Skeletal muscle satellite cell (primary cell): ENCODE data around the gene GRIK1.

ENCODE experiments used
- H3K27me3 ChIP-seq: 2 replicates; pipeline ENCODE4 v1.7.0; 2013; ENCODE audit warnings: low read length; ENCODE audit not compliant: control insufficient read depth, insufficient read depth
- H3K36me3 ChIP-seq: 2 replicates; pipeline ENCODE4 v1.7.0; 2013; ENCODE audit warnings: mild to moderate bottlenecking, control low read depth, low read length; ENCODE audit not compliant: insufficient read depth
- H3K4me1 ChIP-seq: 2 replicates; pipeline ENCODE4 v1.7.0; 2013; ENCODE audit warnings: low read length; ENCODE audit not compliant: control insufficient read depth, insufficient read depth
- H3K4me2 ChIP-seq: 2 replicates; pipeline ENCODE4 v1.7.0; 2013; ENCODE audit warnings: mild to moderate bottlenecking, low read length
- H3K4me3 ChIP-seq: 2 replicates; pipeline ENCODE4 v1.7.0; 2013; ENCODE audit warnings: low read length
- H3K9ac ChIP-seq: 2 replicates; pipeline ENCODE4 v1.7.0; 2013; ENCODE audit warnings: mild to moderate bottlenecking, low read depth, low read length, moderate library complexity
- H3K9me3 ChIP-seq: replicated peaks from 2 replicates; pipeline ENCODE4 v1.7.0; 2013; ENCODE audit warnings: mild to moderate bottlenecking, control low read depth, low read length

The GRIK1 gene

DNA sequence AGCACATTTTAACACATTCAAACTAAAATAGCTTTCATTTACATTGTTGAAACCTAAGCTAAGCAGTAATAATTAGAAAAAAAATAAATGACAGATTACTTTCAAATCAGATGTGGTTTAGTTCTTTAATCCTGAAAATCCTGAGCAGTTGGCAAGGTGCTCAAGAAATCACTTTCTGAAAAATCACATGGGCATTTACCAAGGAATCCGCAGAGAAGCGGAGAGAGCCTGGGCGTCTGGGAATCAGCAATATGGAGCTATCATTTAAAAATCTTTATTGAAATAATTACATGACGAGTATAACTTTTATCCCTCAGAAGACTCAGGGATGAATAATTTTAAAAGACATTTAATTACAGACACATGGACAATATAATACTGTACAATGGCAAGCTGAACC, 30.2 kb downstream of the GRIK1 start:
- no peaks in the 10 kb centered on the region for H3K9me3 ChIP-seq
- no peak overlapping the region for H3K4me2 ChIP-seq
- no peak overlapping the region for H3K9ac ChIP-seq
- H3K36me3 ChIP-seq: no peaks in the 10 kb centered on the region
- H3K4me1 ChIP-seq: peaks cover 4% of the 10 kb centered on the region
- H3K27me3 ChIP-seq: peaks cover 6% of the 10 kb centered on the region
- H3K4me3 ChIP-seq: no peak overlapping the region

DNA sequence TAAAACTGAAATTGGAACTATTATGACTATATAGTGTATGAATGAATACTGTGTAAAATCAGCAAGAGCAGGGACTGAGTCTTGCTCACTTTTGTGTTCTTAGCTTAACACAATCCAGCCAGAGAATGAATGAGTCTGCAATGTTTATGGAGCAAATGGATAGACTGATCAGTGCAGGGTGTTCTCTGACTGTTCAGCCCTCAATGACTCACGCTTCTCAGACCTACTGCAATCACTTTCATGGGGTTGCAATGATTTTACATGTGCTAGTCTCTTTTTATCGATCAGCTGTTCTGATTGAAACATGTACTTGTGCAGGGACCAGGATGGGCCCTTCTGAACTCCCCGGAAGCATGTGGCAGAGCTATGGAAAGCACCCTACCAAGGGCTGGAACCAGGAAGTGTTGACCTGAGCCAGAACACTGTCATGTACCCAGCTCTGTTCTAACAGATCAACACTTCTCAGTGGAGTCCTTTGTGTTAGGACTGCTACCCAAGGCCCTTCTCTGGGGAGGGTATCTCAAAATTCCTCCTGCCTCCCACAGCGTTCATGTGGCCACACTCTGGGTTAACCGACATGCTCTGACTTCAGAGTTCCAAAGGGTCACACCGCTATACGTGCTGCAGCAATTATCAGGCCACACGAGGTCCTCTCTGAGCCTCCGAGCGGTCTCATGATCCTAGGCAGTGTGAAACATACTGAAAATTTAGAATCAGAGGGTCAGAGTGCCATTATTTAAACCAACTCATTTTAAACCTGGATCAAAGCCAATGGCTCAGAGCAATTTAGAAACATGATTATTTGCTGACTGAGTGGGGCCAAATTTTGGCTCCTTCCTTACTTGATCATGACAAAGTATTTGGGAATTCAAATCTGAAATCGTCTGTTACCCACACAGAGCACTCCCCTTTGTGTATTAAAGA, 35.2 kb downstream of the GRIK1 start:
- Histone ChIP-seq H3K4me2 (peak overlapping the region; percentile 15), H3K4me3 (no peak overlapping the region), H3K27me3 (no peaks in the 10 kb centered on the region), H3K9me3 (no peaks in the 10 kb centered on the region), H3K4me1 (peaks cover 6% of the 10 kb centered on the region), H3K9ac (peak overlapping the region; percentile 14), H3K36me3 (no peaks in the 10 kb centered on the region)

DNA sequence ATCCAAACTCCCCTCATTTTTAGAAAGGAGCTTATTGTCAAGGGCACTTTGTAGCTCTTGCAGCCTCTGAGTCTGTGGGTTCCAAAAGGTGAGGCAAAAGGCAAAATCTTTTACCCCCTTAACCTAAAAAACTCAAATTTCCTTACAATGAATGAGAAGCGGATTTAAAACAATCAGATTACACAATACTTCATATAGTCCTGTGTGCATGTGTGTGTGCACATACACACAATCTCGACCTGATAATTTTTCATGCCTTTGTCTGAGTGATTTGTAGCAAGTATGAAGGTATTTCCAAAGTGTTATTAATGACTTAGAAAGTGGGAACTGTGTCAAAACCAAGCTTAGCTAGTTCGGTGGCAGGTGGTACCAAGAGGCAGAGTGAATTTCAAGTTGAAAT, 42.9 kb downstream of the GRIK1 start:
- H3K9ac ChIP-seq: no peak overlapping the region
- H3K36me3 ChIP-seq: no peaks in the 10 kb centered on the region
- no peaks in the 10 kb centered on the region for H3K9me3 ChIP-seq
- H3K27me3 ChIP-seq: peaks cover 6% of the 10 kb centered on the region
- no peak overlapping the region for H3K4me2 ChIP-seq
- no peak overlapping the region for H3K4me3 ChIP-seq
- H3K4me1 ChIP-seq: no peaks in the 10 kb centered on the region

DNA sequence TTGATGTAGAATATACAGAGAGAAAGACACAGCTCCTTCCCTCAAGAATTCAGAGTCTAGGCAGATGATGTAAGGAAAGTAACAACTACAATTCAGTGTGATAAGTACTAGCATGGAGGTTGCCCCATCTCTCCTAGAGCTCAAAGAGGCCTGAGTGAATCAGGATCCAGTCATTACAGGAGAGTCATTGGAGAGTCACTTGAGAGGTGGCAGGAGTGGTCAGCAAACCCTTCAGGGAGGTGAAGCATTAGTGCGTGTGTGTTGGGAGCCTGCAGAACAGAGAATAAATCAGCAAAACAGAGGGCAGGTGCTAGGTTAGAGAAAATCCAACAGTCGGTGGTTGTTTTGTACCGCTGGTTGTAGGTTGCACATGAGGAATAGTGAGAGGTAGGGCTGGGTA, 46.1 kb downstream of the GRIK1 start:
- H3K4me1 ChIP-seq: no peaks in the 10 kb centered on the region
- no peak overlapping the region for H3K4me3 ChIP-seq
- H3K9ac ChIP-seq: no peak overlapping the region
- H3K27me3 ChIP-seq: peaks cover 3% of the 10 kb centered on the region
- H3K36me3 ChIP-seq: no peaks in the 10 kb centered on the region
- H3K4me2 ChIP-seq: no peak overlapping the region
- no peaks in the 10 kb centered on the region for H3K9me3 ChIP-seq

DNA sequence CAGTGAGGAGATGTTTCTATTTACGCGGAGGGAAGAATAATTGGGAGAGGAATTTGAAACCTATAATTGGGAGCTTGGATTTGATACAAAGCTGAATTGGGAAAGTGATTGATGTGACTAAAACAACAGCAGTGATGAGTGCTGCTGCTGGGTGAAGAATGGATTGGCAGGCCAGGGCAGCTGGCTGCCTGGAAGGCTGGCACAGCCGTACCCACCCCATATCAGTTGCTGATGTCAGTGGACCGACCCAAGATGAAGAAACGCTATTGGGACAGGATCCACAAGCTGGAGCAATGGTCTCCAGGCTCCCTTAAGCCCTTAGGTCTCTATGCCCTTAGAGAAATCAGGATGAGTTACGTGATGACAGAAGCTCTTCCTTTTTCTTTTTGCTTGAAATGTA, 47.4 kb downstream of the GRIK1 start:
- H3K36me3 ChIP-seq: no peaks in the 10 kb centered on the region
- no peak overlapping the region for H3K4me2 ChIP-seq
- H3K9ac ChIP-seq: no peak overlapping the region
- no peaks in the 10 kb centered on the region for H3K9me3 ChIP-seq
- peaks cover 3% of the 10 kb centered on the region for H3K27me3 ChIP-seq
- no peaks in the 10 kb centered on the region for H3K4me1 ChIP-seq
- no peak overlapping the region for H3K4me3 ChIP-seq

DNA sequence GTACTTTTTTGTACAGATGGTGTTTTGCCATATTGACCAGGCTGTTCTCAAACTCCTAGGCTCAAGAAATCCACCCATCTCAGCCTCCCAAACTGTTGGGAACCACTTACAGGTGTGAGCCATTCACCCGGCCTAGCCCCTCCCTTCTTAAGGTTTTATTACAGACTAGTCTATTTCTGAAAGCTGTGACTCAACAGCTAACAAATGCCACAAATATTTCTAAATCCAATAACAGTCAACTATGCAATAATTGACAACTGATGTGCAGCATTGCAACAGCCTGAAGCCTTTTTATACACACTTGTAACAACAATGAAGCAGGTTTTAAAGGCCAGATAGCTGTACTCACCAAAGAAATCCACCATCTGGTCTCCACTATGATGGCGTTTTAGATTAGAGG, 51.4 kb downstream of the GRIK1 start:
- peaks cover 3% of the 10 kb centered on the region for H3K27me3 ChIP-seq
- H3K4me3 ChIP-seq: no peak overlapping the region
- H3K4me1 ChIP-seq: no peaks in the 10 kb centered on the region
- H3K4me2 ChIP-seq: no peak overlapping the region
- no peaks in the 10 kb centered on the region for H3K36me3 ChIP-seq
- no peak overlapping the region for H3K9ac ChIP-seq
- no peaks in the 10 kb centered on the region for H3K9me3 ChIP-seq

DNA sequence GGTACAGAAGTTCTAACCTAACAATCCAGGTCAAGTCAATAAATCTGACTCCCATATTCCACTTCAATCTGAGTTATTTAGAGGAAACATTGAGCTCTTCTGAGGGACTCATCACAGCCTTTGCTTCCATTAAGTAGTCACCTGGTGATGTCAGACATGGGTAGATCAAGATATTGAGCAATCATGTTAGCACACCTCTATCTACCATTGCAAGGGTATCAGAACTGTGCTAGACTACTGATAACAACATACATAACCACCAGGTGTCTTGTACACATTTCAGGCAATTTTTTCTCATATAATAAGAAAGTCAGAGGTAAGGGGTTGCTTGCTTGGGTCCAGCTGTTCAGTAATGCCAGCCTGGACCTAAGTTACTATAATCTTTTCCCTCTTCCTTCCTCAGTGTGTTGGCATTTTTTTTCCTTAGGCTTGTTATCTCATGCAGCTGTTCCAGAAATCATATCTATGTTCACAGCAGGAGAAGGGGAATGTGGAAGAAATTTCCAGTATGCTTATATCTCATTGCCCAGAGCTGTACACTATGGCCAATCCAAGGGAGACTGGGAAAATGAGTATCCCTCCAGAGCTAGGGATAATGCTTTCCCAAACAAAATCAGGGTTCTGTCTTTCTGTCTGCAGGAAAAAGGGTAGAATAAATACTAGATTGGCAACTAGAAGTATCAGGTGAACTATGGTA, 52.3 kb downstream of the GRIK1 start:
- H3K4me1 ChIP-seq: no peaks in the 10 kb centered on the region
- peaks cover 3% of the 10 kb centered on the region for H3K27me3 ChIP-seq
- H3K9me3 ChIP-seq: no peaks in the 10 kb centered on the region
- no peak overlapping the region for H3K9ac ChIP-seq
- H3K36me3 ChIP-seq: no peaks in the 10 kb centered on the region
- H3K4me2 ChIP-seq: no peak overlapping the region
- no peak overlapping the region for H3K4me3 ChIP-seq

DNA sequence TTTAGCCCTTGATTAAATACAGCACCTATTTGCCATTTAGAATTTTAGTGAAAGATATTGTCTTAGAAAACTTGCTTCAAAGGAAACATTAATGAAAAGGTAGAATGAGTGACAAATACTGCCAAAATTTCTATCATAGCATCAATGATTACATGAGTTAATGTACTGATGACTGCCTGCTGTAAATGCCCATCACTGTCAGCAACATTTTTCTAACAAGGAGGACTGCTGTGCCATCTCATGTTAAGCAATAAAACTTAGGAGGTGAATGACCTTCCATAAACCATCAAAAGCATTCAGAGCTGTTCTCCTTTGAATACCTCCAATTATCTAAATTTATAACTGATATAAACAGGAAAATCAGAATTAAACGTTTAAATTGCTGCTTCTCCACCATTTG, 54.3 kb downstream of the GRIK1 start:
- no peaks in the 10 kb centered on the region for H3K4me1 ChIP-seq
- H3K9me3 ChIP-seq: no peaks in the 10 kb centered on the region
- no peaks in the 10 kb centered on the region for H3K36me3 ChIP-seq
- H3K27me3 ChIP-seq: no peaks in the 10 kb centered on the region
- H3K4me3 ChIP-seq: no peak overlapping the region
- no peak overlapping the region for H3K9ac ChIP-seq
- no peak overlapping the region for H3K4me2 ChIP-seq

DNA sequence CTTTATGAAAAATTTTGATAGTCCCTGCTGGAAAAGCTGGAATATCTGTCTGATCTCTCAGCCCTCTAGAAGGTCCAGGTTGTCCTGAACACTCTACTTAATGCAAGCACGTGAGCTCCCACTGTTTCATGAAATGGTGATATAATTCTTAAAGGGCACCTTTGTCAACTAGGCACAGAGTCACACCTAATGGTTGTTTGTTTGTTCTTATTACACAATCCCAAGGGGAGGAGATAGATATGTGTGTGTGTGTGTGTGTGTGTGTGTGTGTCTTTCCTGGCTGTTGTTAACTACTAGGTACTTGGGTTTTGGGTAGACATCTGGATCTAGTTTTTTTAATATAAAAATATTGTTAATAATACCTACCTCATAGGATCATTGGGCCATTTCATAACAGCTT, 63.9 kb downstream of the GRIK1 start:
- Histone ChIP-seq H3K4me3 (no peak overlapping the region), H3K4me2 (no peak overlapping the region), H3K4me1 (no peaks in the 10 kb centered on the region), H3K9me3 (no peaks in the 10 kb centered on the region), H3K36me3 (no peaks in the 10 kb centered on the region), H3K9ac (no peak overlapping the region), H3K27me3 (peaks cover 12% of the 10 kb centered on the region)

DNA sequence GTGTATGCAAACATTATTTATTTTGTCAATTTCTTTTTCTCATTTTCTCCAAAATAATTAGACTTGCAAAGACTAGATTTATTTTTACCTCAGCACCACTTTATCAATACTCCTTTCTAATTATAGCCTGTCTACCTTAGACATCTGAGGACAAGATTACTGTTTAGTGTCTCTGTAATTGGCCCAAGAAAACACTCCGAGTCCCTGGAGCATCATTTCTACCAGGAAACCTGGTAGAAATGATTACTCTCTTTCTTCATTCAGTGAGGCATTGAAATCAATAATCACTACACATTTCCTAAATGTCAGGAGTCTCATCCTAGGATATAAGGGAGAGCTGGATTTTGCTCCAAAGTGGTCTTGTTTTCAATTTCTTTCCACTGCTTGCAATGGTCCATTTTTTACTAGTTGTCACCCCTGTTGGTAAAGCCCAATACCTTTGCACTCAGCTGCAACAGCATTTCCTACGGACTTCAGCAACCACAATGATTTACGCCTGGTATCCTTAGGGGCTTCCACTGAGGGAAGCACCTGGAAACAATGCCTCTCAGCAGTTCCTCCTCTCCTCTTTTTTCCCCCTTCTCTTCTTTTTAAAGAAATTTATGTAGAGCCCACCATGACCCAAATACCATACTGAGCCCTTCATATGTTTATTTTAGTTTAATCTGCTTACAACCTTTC, 64.6 kb downstream of the GRIK1 start:
- Histone ChIP-seq H3K4me1 (no peaks in the 10 kb centered on the region), H3K9me3 (no peaks in the 10 kb centered on the region), H3K27me3 (peaks cover 13% of the 10 kb centered on the region), H3K9ac (no peak overlapping the region), H3K36me3 (no peaks in the 10 kb centered on the region), H3K4me3 (no peak overlapping the region), H3K4me2 (no peak overlapping the region)

DNA sequence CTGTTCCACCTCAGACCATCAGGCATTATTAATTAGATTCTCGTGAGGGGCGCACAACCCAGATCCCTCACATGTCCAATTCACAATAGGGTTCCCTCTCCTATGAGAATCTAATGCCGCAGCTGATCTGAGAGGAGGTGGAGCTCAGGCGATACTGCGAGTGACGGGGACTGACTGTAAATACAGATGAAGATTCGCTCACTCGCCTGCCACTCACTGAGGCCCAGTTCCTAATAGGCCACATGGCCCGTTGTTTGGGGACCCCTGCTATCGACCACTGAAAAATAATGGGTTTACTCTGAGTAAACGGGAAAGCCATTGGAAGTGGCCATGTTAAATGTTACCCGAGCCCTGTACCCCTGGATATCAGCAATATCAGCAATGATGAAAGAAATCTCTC, 65.9 kb downstream of the GRIK1 start:
- Histone ChIP-seq H3K36me3 (no peaks in the 10 kb centered on the region), H3K27me3 (peaks cover 13% of the 10 kb centered on the region), H3K4me2 (no peak overlapping the region), H3K4me3 (no peak overlapping the region), H3K4me1 (no peaks in the 10 kb centered on the region), H3K9ac (no peak overlapping the region), H3K9me3 (no peaks in the 10 kb centered on the region)
